GM12878 (cell line): Measurements from ENCODE around the gene SCAF8. TPM values are rescaled to one million over a fixed set of nuclear protein-coding genes. Genes with fewer than 3 reads are reported as not detected.
A peak's percentile ranks its signal among the peaks of the same experiment; 100 is the strongest.

ENCODE experiments used
- ATAC-seq: fragments of 200-7000 bp; cut with Tn5 transposase; 3 replicates; pipeline ENCODE4 v1.9.1; 2020; ENCODE audit warnings: mild to moderate bottlenecking, moderate library complexity
- BruUV-seq: library from RNA; stranded (reverse); fragments of 400-500 nt; replicated peaks from 2 replicates; lab custom pipeline; 2021; lab: Mats Ljungman, UMichigan
- CTCF ChIA-PET: fragments of 300-600 bp; sonication (Branson Sonifier 250); formaldehyde crosslinking; extraction: SDS; loops from one replicate; lab custom pipeline; 2021; ENCODE audit warnings: inconsistent platforms; lab: Yijun Ruan, JAX
- POLR2A ChIA-PET: fragments of 350-600 bp; formaldehyde crosslinking; extraction: SDS; loops from one replicate; lab custom pipeline; 2021; ENCODE audit warnings: inconsistent platforms; lab: Charles Lee
- RAD21 ChIA-PET: fragments of 300-600 bp; sonication (Branson Sonifier 250); formaldehyde crosslinking; loops from one replicate; lab custom pipeline; 2023; ENCODE audit warnings: antibody characterized with exemption; ENCODE audit not compliant: unreplicated experiment; lab: Charles Lee
- SMC1A ChIA-PET: fragments of 300-600 bp; sonication (Branson Sonifier 250); formaldehyde crosslinking; loops from one replicate; lab custom pipeline; 2023; ENCODE audit not compliant: unreplicated experiment, uncharacterized antibody; lab: Charles Lee
- DNase-seq: peaks from one replicate; pipeline ENCODE4 v3.0.0-alpha.2; 2011; ENCODE audit warnings: low read depth, low spot score
- FAIRE-seq: peaks from 3 replicates; lab custom pipeline; 2011; peaks lifted over from hg19 to GRCh38; lab: Jason Lieb, UNC
- H2AFZ ChIP-seq: 2 replicates; pipeline ENCODE4 v1.6.0; 2011; ENCODE audit warnings: low read depth, low read length, control low read depth; ENCODE audit not compliant: control insufficient read depth
- H3K27ac ChIP-seq: 2 replicates; pipeline ENCODE4 v1.5.1; 2011; ENCODE audit warnings: control low read depth; ENCODE audit not compliant: control insufficient read depth, insufficient read depth
- H3K27me3 ChIP-seq, 2 experiments: replicated peaks in 1 of 2; 2 replicates each; pipeline versions ENCODE4 v1.6.0 to v1.6.1; 2011; ENCODE audit warnings: low read length in 1 of 2; ENCODE audit not compliant: control insufficient read depth in 2 of 2, insufficient read depth in 2 of 2
- H3K36me3 ChIP-seq, 2 experiments: 2 replicates each; pipeline ENCODE4 v1.5.1; 2011; ENCODE audit warnings: low read length in 1 of 2; ENCODE audit not compliant: control insufficient read depth in 2 of 2, insufficient read depth in 2 of 2
- H3K4me1 ChIP-seq: 2 replicates; pipeline ENCODE4 v1.6.1; 2011; ENCODE audit warnings: mild to moderate bottlenecking, low read length, moderate library complexity, mixed read lengths; ENCODE audit not compliant: control insufficient read depth, insufficient read depth
- H3K4me2 ChIP-seq: 2 replicates; pipeline ENCODE4 v1.6.0; 2011; ENCODE audit warnings: control low read depth; ENCODE audit not compliant: control insufficient read depth, insufficient read depth
- H3K4me3 ChIP-seq: fragments of 200-600 bp; sonication (generic); 2 replicates; pipeline ENCODE4 v1.5.1; 2016
- H3K79me2 ChIP-seq: 2 replicates; pipeline ENCODE4 v1.6.0; 2011; ENCODE audit warnings: low read length; ENCODE audit not compliant: control insufficient read depth, insufficient read depth
- H3K9ac ChIP-seq: 2 replicates; pipeline ENCODE4 v1.8.0; 2011; ENCODE audit warnings: low read length, control low read depth, mixed read lengths; ENCODE audit not compliant: control insufficient read depth, insufficient read depth
- H3K9me3 ChIP-seq: replicated peaks from 3 replicates; pipeline ENCODE4 v1.5.1; 2011; ENCODE audit warnings: mild to moderate bottlenecking, low read length; ENCODE audit not compliant: control insufficient read depth, insufficient read depth
- H4K20me1 ChIP-seq: 2 replicates; pipeline ENCODE4 v1.6.0; 2011; ENCODE audit not compliant: control insufficient read depth, insufficient read depth
- BCLAF1 ChIP-seq: fragments of 450-650 bp; IDR thresholded peaks from 2 replicates; pipeline ENCODE4 v1.6.1; 2017; ENCODE audit warnings: antibody characterized with exemption, mild to moderate bottlenecking, moderate library complexity
- RAD51 ChIP-seq: fragments of 450-650 bp; IDR thresholded peaks from 2 replicates; pipeline ENCODE4 v1.6.1; 2016; ENCODE audit warnings: moderate library complexity, mild to moderate bottlenecking, inconsistent platforms
- ZNF24 ChIP-seq: fragments of 450-650 bp; IDR thresholded peaks from 2 replicates; pipeline ENCODE4 v1.6.1; 2017; ENCODE audit warnings: antibody characterized with exemption, mild to moderate bottlenecking
- in situ Hi-C: fragments of 300-500 bp; cut with MboI; formaldehyde crosslinking; loops from 9 replicates; pipeline ENCODE4 v1.14.3; 2018; ENCODE audit warnings: mixed read lengths
- intact Hi-C: fragments of 100-400 bp; cut with micrococcal nuclease; formaldehyde crosslinking; loops from one replicate; pipeline ENCODE4 v1.14.2; 2022; ENCODE audit not compliant: unreplicated experiment
- polyA plus RNA-seq, 11 experiments: library from polyadenylated mRNA; depleted of rRNA in 4 of 11; unstranded in 6 of 11; stranded (reverse) in 5 of 11; fragments of >200 nt; fragmentation: Nextera tagmentation in 4 of 11; fragmentation: Illumina TruSeq in 1 of 11; extraction: Ambion mirVana in 4 of 11; extraction: Trizol in 1 of 11; gene quantifications; 1 replicate in 1 of 11; 2 replicates in 10 of 11; pipeline versions ENCODE4 v1.2.1 to v1.2.3, GENCODE V29; 2011 to 2016; ENCODE audit warnings: inconsistent platforms in 2 of 11, missing spikeins in 2 of 11, low read depth in 1 of 11
- total RNA-seq, 4 experiments: library from RNA; depleted of rRNA in 3 of 4; stranded (reverse); fragments of >200 nt in 3 of 4; fragmentation: Illumina TruSeq in 1 of 4; extraction: Trizol in 1 of 4; gene quantifications; 2 replicates each; pipeline versions ENCODE4 v1.2.1 to v1.2.3, GENCODE V29; 2013 to 2021
- TF ChIP-seq, protein P1 (sequence below): fragments of 450-650 bp; IDR thresholded peaks from 2 replicates; pipeline ENCODE4 v1.6.1; 2018; ENCODE audit warnings: mild to moderate bottlenecking, low read depth, moderate library complexity; ENCODE audit not compliant: partially characterized antibody

The SCAF8 gene
- total and polyA plus RNA-seq, 10 of the 15 experiments (the other 5 are each of a cell fraction or from before 2014, with no cell fraction given): 8.1 to 28.8 (median 15.9) TPM

DNA sequence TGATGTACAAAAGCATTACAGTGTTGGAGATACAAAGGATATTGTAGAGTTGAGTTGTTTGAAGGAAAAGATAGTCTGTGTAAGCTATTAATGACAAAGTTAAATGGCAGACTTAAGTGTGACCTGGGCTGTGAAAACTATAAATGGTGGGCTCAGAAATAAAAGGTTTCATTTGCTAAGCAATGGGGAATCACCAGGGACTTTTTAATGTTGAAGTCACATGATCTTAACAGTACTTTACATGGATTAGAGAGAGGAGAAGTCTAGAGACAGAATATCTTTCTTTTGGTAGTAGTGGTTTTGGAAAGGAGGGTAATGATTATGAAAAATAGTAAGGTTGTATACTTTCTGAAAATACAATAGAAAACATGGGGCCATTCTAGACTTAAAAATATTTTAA, 67.1 kb downstream of the SCAF8 start:
- DNase-seq: no peak
- Histone ChIP-seq H3K36me3 (peaks cover 1 to 16% of the 10 kb centered on the region in 2 experiments; a peak in 3 of 4 replicates), H3K9me3 (no peaks in the 10 kb centered on the region), H3K4me1 (peaks cover 5% of the 10 kb centered on the region), H3K27ac (peak overlapping the region; percentile 39), H2AFZ (no peak overlapping the region), H4K20me1 (no peaks in the 10 kb centered on the region), H3K4me3 (no peak overlapping the region), H3K27me3 (no peaks in the 10 kb centered on the region), H3K4me2 (no peak overlapping the region), H3K9ac (no peak overlapping the region), H3K79me2 (peaks cover 4% of the 10 kb centered on the region)
- CTCF ChIA-PET: interaction anchor here (1.0 to 10.6 kb wide), 5 partner anchors 18 to 127 kb away, joined by 3 to 155 read pairs (median 4); no protein-coding TSS in a partner anchor
- BruUV-seq: no TSS peak
- peak; percentile 79 for TF ChIP-seq ZNF24
- TF ChIP-seq, protein P1, sequence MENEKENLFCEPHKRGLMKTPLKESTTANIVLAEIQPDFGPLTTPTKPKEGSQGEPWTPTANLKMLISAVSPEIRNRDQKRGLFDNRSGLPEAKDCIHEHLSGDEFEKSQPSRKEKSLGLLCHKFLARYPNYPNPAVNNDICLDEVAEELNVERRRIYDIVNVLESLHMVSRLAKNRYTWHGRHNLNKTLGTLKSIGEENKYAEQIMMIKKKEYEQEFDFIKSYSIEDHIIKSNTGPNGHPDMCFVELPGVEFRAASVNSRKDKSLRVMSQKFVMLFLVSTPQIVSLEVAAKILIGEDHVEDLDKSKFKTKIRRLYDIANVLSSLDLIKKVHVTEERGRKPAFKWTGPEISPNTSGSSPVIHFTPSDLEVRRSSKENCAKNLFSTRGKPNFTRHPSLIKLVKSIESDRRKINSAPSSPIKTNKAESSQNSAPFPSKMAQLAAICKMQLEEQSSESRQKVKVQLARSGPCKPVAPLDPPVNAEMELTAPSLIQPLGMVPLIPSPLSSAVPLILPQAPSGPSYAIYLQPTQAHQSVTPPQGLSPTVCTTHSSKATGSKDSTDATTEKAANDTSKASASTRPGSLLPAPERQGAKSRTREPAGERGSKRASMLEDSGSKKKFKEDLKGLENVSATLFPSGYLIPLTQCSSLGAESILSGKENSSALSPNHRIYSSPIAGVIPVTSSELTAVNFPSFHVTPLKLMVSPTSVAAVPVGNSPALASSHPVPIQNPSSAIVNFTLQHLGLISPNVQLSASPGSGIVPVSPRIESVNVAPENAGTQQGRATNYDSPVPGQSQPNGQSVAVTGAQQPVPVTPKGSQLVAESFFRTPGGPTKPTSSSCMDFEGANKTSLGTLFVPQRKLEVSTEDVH: no peak
- peak; percentile 76; the same call in 1 of the 2 replicates for TF ChIP-seq RAD51
- TF ChIP-seq BCLAF1: no peak
- no peak for FAIRE-seq
- intact Hi-C loops: no loop called here
- SMC1A ChIA-PET: interaction anchor here (0.7 to 1.8 kb wide), 2 partner anchors 60 to 125 kb away, joined by 4 to 6 read pairs; no protein-coding TSS in a partner anchor
- POLR2A ChIA-PET: no interaction called here
- peak; percentile 89 for ATAC-seq
- in situ Hi-C loops: loop anchor here (5.0 kb wide), 1 partner anchor 123 kb away; no protein-coding TSS in a partner anchor
- RAD21 ChIA-PET: interaction anchor here (1.1 to 1.9 kb wide), 3 partner anchors 66 to 125 kb away, joined by 3 to 7 read pairs (median 4); no protein-coding TSS in a partner anchor
